ENCODE data around the gene NEK6. TPM values are rescaled to one million over a fixed set of nuclear protein-coding genes. Genes with fewer than 3 reads are reported as not detected.

Gene NEK6
- total RNA-seq, 1 experiment from 2014 or later, result 57.9 TPM

DNA sequence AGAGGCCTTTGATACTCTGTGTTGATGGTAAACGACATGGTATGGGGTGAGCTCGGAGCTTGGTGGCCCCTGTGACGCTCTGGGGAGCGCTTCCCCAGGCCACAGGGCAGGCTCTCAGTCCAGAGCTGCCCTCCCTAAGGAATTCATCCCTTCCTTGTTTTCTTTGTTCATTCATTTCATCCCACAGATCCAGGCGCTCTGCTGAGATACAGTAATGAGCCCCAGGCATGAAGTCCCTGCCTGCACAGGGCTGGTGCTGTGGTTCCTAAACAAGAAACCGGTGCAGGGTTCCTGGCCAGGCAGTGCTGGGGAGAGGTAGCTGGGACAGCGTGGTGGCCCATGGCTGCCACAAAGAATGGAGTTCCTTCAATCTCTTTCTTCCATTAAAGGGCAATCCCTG lies 14.4 kb downstream of the NEK6 start:
- intact Hi-C loops (cut with micrococcal nuclease; ENCODE audit: unreplicated experiment), result no loop called here
- H3K4me3 ChIP-seq, result no peak overlapping the region
- H3K9me3 ChIP-seq (ENCODE audit: insufficient read depth, low read depth), result no peaks in the 10 kb centered on the region
- H3K27ac ChIP-seq, result no peak overlapping the region
- no peaks in the 10 kb centered on the region for H3K36me3 ChIP-seq (ENCODE audit: low read depth)
- ChIA-PET CTCF (no interaction called here), POLR2A (ENCODE audit: unreplicated experiment) (no interaction called here)
- no peaks in the 10 kb centered on the region for H3K4me1 ChIP-seq (replicated peaks; ENCODE audit: insufficient read depth)
- BruUV-seq (replicated peaks), result no TSS peak
- no peaks in the 10 kb centered on the region for H3F3A ChIP-seq (ENCODE audit: insufficient read depth, low read depth)
- DNase-seq, result no peak
- no peak overlapping the region for H3K4me2 ChIP-seq
- peaks cover 30% of the 10 kb centered on the region for H3K79me2 ChIP-seq (ENCODE audit: low read depth)
- H3K27me3 ChIP-seq (ENCODE audit: insufficient read depth, low read depth), result no peaks in the 10 kb centered on the region
- H3K9me2 ChIP-seq (ENCODE audit: insufficient read depth), result no peaks in the 10 kb centered on the region
- no peak overlapping the region for H2AFZ ChIP-seq
- TF ChIP-seq, protein P1, sequence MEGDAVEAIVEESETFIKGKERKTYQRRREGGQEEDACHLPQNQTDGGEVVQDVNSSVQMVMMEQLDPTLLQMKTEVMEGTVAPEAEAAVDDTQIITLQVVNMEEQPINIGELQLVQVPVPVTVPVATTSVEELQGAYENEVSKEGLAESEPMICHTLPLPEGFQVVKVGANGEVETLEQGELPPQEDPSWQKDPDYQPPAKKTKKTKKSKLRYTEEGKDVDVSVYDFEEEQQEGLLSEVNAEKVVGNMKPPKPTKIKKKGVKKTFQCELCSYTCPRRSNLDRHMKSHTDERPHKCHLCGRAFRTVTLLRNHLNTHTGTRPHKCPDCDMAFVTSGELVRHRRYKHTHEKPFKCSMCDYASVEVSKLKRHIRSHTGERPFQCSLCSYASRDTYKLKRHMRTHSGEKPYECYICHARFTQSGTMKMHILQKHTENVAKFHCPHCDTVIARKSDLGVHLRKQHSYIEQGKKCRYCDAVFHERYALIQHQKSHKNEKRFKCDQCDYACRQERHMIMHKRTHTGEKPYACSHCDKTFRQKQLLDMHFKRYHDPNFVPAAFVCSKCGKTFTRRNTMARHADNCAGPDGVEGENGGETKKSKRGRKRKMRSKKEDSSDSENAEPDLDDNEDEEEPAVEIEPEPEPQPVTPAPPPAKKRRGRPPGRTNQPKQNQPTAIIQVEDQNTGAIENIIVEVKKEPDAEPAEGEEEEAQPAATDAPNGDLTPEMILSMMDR (conservative IDR thresholded peaks at IDR 0.05), result no peak
- TF ChIP-seq EZH2 (IDR thresholded peaks at IDR 0.05; ENCODE audit: low read depth), result no peak
- H4K20me1 ChIP-seq (ENCODE audit: insufficient read depth), result peaks cover 15% of the 10 kb centered on the region; the same call in 1 of the 2 replicates

DNA sequence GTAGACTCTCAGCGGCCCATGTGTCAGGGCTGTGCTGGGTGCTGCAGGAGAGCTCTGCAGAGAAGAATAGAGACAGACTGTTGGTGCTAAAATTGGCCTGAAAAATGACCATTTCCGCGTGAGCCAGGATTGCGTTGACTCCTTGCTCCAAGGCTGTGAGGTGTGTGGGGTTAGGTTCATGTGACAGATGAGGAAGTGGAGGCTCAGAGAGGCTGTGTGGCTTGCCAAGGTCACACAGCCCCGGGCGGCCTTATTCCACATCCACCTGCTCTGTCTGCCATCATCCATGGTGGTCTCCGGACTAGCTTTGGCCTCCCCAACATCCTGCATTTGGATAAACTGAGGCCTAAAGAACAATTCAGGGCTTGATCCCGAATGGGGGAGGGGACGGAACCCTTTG lies 15.2 kb downstream of the NEK6 start:
- BruUV-seq (replicated peaks), result no TSS peak
- no peak for TF ChIP-seq EZH2 (IDR thresholded peaks at IDR 0.05; ENCODE audit: low read depth)
- TF ChIP-seq, protein P1 (conservative IDR thresholded peaks at IDR 0.05), result no peak
- H3K4me1 ChIP-seq (replicated peaks; ENCODE audit: insufficient read depth), result no peaks in the 10 kb centered on the region

DNA sequence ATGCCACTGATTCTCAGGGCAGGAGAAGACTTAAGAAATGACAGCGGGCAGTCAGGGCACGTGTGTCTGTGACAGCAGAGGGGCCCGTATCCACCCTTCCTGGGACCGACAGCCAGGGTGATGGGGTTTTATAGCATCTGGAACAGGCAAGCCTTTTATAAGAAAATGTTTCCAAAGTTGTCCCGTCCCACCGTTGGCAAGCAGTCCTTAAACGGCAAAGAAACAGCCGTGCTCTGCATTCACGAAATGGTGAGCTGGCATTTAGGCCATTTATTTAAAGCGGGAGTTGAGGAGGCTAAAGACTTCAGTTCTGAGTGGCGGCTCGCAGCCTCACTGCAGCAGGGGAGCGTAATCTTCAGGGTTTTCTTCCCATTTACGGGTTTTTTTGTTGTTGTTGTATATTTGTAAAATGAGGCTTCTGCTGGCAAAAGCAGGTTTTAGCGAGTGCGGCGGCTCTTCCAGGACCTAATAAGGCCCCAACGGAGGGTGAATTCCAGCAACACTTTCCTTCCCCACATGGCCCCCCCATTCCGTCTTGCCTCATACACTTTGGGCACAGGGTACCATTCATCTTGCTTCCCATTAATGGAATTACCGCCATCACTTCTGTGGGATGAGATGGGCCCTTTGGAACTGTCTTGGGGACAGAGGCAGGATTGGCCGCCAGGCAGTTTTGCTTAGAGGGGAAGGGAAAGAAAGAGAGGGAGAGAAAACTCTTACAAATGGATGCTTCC lies 15.8 kb downstream of the NEK6 start:
- CTCF ChIA-PET, result no interaction called here
- Histone ChIP-seq H3K4me1 (replicated peaks; ENCODE audit: insufficient read depth) (no peaks in the 10 kb centered on the region), H4K20me1 (ENCODE audit: insufficient read depth) (peaks cover 8% of the 10 kb centered on the region; the same call in 1 of the 2 replicates), H3K4me2 (no peak overlapping the region), H3F3A (ENCODE audit: insufficient read depth, low read depth) (no peaks in the 10 kb centered on the region), H3K27ac (no peak overlapping the region), H3K27me3 (ENCODE audit: insufficient read depth, low read depth) (no peaks in the 10 kb centered on the region), H3K4me3 (no peak overlapping the region), H3K9me3 (ENCODE audit: insufficient read depth, low read depth) (no peaks in the 10 kb centered on the region), H2AFZ (no peak overlapping the region), H3K9me2 (ENCODE audit: insufficient read depth) (no peaks in the 10 kb centered on the region), H3K36me3 (ENCODE audit: low read depth) (no peaks in the 10 kb centered on the region), H3K79me2 (ENCODE audit: low read depth) (peaks cover 21% of the 10 kb centered on the region)
- TF ChIP-seq EZH2 (IDR thresholded peaks at IDR 0.05; ENCODE audit: low read depth), result no peak
- TF ChIP-seq, protein P1 (conservative IDR thresholded peaks at IDR 0.05), result no peak
- POLR2A ChIA-PET (ENCODE audit: unreplicated experiment), result no interaction called here
- no TSS peak for BruUV-seq (replicated peaks)
- DNase-seq, result no peak
- intact Hi-C loops (cut with micrococcal nuclease; ENCODE audit: unreplicated experiment), result no loop called here

More for the DNA sequence above, 15.2 kb downstream of the NEK6 start:
- no peak for DNase-seq
- H3K4me2 ChIP-seq, result no peak overlapping the region
- ChIA-PET POLR2A (ENCODE audit: unreplicated experiment) (no interaction called here), CTCF (no interaction called here)
- H3K27ac ChIP-seq, result no peak overlapping the region
- H3K79me2 ChIP-seq (ENCODE audit: low read depth), result peaks cover 22% of the 10 kb centered on the region
- H3K9me2 ChIP-seq (ENCODE audit: insufficient read depth), result no peaks in the 10 kb centered on the region
- H3K9me3 ChIP-seq (ENCODE audit: insufficient read depth, low read depth), result no peaks in the 10 kb centered on the region
- intact Hi-C loops (cut with micrococcal nuclease; ENCODE audit: unreplicated experiment), result no loop called here
- H4K20me1 ChIP-seq (ENCODE audit: insufficient read depth), result peaks cover 11% of the 10 kb centered on the region; the same call in 1 of the 2 replicates
- H2AFZ ChIP-seq, result no peak overlapping the region
- no peaks in the 10 kb centered on the region for H3K36me3 ChIP-seq (ENCODE audit: low read depth)
- no peaks in the 10 kb centered on the region for H3F3A ChIP-seq (ENCODE audit: insufficient read depth, low read depth)
- no peaks in the 10 kb centered on the region for H3K27me3 ChIP-seq (ENCODE audit: insufficient read depth, low read depth)
- no peak overlapping the region for H3K4me3 ChIP-seq

Data from PC-9 (cell line).